LoVo (cell line): ENCODE measurements around the gene IRF2BP1.
A peak's percentile ranks its signal among the peaks of the same experiment; 100 is the strongest.

Source experiments
- DNase-seq: peaks from one replicate; pipeline ENCODE4 v3.0.0-alpha.2; 2016; ENCODE audit warnings: low spot score

Gene IRF2BP1

GRCh38 chr19:45885556-45886426 lies at the start of gene IRF2BP1:
Gene IRF2BP1 (minus strand): TSS chr19:45886141. CDS start chr19:45885774, 367 bp downstream.
- DNase-seq: peak; percentile 93

- DNase-seq: no peak
Observed at GRCh38 chr19:45935267-45935666, 49.3 kb upstream of the IRF2BP1 start.

GRCh38 chr19:45934551-45935230 lies 48.8 kb upstream of the IRF2BP1 start:
- DNase-seq: no peak

GRCh38 chr19:45933759-45934158 lies 47.8 kb upstream of the IRF2BP1 start:
- DNase-seq: no peak

GRCh38 chr19:45931055-45931454 lies 45.1 kb upstream of the IRF2BP1 start:
- DNase-seq: no peak

GRCh38 chr19:45929247-45929646 lies 43.3 kb upstream of the IRF2BP1 start:
- DNase-seq: no peak

- DNase-seq: peak; percentile 87
Observed at GRCh38 chr19:45927565-45928261, 41.8 kb upstream of the IRF2BP1 start.

GRCh38 chr19:45924891-45925447 lies 39.0 kb upstream of the IRF2BP1 start:
- peak; percentile 48 for DNase-seq

- DNase-seq: no peak
Observed at GRCh38 chr19:45922281-45922680, 36.3 kb upstream of the IRF2BP1 start.

GRCh38 chr19:45920458-45920857 lies 34.5 kb upstream of the IRF2BP1 start:
- DNase-seq: no peak

- DNase-seq: no peak
Observed at GRCh38 chr19:45919678-45920077, 33.7 kb upstream of the IRF2BP1 start.

- DNase-seq: no peak
Observed at GRCh38 chr19:45918721-45919120, 32.8 kb upstream of the IRF2BP1 start.

GRCh38 chr19:45917421-45918091 lies 31.6 kb upstream of the IRF2BP1 start:
- DNase-seq: no peak

GRCh38 chr19:45913874-45914830 lies 28.2 kb upstream of the IRF2BP1 start, which contains the start of gene NANOS2:
Gene NANOS2 (minus strand): TSS chr19:45914778. CDS start chr19:45914693, 85 bp downstream.
- no peak for DNase-seq

- DNase-seq: no peak
Observed at GRCh38 chr19:45911291-45911690, 25.4 kb upstream of the IRF2BP1 start.

GRCh38 chr19:45908956-45909355 lies 23.0 kb upstream of the IRF2BP1 start:
- DNase-seq: no peak

- no peak for DNase-seq
Observed at GRCh38 chr19:45906221-45906620, 20.3 kb upstream of the IRF2BP1 start.

- no peak for DNase-seq
Observed at GRCh38 chr19:45905011-45905410, 19.1 kb upstream of the IRF2BP1 start.

GRCh38 chr19:45902651-45903625 lies 17.0 kb upstream of the IRF2BP1 start:
- DNase-seq: peak; percentile 98
